ENCODE measurements around the gene LDHAL6A.

DNA sequence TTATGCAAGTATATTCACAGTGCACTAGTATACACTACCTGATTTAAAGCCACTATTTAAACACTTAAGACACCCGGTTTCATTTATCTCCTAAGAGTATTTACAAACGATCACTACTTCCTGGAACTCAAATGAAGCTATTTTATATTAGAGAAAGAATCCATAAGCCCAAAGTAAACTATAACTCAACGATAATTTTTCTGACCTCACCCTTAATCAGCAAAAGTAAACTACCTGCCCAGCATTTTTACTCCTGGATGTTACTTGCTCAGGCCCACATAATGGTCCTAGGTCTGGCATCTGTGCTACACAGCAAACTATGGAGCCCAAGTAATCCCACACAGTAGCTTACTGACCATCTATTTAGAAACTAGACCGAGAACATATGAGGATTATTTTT is 37.7 kb downstream of the LDHAL6A start:
- TF ChIP-seq, protein P1, sequence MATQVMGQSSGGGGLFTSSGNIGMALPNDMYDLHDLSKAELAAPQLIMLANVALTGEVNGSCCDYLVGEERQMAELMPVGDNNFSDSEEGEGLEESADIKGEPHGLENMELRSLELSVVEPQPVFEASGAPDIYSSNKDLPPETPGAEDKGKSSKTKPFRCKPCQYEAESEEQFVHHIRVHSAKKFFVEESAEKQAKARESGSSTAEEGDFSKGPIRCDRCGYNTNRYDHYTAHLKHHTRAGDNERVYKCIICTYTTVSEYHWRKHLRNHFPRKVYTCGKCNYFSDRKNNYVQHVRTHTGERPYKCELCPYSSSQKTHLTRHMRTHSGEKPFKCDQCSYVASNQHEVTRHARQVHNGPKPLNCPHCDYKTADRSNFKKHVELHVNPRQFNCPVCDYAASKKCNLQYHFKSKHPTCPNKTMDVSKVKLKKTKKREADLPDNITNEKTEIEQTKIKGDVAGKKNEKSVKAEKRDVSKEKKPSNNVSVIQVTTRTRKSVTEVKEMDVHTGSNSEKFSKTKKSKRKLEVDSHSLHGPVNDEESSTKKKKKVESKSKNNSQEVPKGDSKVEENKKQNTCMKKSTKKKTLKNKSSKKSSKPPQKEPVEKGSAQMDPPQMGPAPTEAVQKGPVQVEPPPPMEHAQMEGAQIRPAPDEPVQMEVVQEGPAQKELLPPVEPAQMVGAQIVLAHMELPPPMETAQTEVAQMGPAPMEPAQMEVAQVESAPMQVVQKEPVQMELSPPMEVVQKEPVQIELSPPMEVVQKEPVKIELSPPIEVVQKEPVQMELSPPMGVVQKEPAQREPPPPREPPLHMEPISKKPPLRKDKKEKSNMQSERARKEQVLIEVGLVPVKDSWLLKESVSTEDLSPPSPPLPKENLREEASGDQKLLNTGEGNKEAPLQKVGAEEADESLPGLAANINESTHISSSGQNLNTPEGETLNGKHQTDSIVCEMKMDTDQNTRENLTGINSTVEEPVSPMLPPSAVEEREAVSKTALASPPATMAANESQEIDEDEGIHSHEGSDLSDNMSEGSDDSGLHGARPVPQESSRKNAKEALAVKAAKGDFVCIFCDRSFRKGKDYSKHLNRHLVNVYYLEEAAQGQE (IDR thresholded peaks at IDR 0.05; ENCODE audit: low read depth): no peak
- TF ChIP-seq USF1 (IDR thresholded peaks at IDR 0.05) (no peak), EP300 (IDR thresholded peaks at IDR 0.05; ENCODE audit: borderline replicate concordance) (no peak), TCF12 (IDR thresholded peaks at IDR 0.05; ENCODE audit: low read depth) (no peak), CREB1 (IDR thresholded peaks at IDR 0.05; ENCODE audit: low read depth) (no peak), ZBTB7A (IDR thresholded peaks at IDR 0.05; ENCODE audit: low read depth) (no peak), RAD21 (IDR thresholded peaks at IDR 0.05; ENCODE audit: low read depth) (no peak), TAF1 (IDR thresholded peaks at IDR 0.05; ENCODE audit: low read depth) (no peak), MAX (IDR thresholded peaks at IDR 0.05) (no peak), YY1 (IDR thresholded peaks at IDR 0.05; ENCODE audit: low read depth) (no peak), FOXM1 (IDR thresholded peaks at IDR 0.05; ENCODE audit: borderline replicate concordance, low read depth) (no peak), TEAD4 (IDR thresholded peaks at IDR 0.05) (no peak)
